ENCODE results near the gene NTMT2.

The NTMT2 gene

DNA sequence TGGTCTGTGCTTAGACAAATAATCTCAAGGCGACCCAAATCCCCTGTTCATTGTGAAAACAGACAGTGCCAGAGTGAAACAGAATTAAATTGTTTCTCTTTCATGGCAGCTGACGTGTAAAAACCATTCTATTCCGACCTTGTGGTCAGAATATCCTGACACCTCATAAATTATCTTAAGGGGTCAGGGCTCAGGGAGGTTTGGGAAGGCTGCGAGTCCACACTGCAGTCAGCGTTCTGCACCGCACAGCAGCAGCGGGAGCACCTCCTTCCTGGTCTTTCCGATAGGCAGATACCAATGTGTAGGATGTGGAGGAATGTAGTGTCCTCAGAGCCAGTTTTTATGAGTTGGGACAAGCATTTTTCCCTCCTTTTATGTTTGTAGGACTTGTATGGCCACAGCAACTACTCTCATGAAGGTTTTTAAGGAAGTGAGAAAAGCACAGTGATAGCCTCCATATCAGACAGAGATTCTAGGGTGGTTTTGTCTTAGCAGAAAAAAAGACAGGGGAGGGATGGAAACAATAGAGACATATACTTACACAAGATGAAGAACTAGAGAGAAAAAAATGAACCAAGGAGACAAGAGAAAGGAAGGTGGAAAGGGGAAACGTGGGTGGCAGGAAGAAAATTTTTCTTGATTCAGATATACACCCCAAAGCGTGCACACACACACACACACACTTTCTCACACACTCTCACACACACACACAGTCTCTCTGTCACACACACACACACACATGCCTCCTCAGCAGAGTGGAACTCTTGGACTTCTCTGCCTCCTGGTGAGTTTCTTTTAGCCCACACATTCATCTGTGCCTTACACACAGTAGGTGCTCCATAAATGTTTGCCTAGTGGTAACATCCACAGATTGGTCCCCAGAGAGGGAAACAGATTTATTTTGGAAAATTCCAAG, 68.6 kb downstream of the NTMT2 start:
- no peak for DNase-seq

DNA sequence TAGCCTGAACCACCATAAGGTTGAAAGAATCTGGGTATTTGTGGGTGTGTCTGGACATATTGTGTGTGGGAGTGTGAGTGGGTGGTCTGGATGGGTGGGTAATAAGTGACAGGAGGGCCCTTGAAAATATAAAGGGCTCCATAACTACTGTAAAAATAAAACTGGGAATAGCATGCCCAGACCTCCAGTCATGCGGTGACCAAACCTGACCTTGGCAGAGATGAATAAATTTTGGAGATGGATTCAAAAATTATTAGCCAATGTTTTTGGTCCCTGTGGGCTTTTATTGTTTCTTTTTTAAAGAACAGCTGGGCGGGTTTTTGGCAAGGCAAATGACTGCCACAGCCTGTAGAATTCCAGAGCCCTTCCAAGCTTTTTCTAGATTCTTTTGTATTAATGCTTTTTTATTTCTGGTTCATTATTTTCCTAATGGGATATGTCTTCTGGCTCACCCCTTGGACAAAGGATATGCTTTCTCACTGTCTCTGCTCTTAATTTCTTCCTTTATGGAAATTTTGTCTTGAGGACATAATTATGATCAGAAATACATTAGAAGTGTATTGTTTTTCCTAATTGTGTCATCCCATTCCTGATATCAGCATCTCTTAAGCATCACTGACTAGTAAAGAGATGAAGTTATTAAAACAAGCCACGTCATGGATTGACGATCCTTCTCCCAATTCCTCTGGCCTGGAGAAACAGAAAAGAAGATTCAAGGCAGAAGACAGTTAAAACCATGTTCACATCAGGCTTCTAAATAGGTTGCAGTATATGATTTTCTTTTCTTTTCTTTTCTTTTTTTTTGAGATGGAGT, 69.5 kb downstream of the NTMT2 start:
- DNase-seq = no peak

- DNase-seq = no peak
Measured at GRCh38 chr1:170217517-170218256, 71.9 kb downstream of the NTMT2 start.

- no peak for DNase-seq
Measured at GRCh38 chr1:170218257-170218650, 72.5 kb downstream of the NTMT2 start.

Data from CD4-positive, alpha-beta T cell treated with Interleukin-17A for 1 hour (primary cell).